HG02840 (cell line): Measurements from ENCODE around the gene RASGRP2.

Experiments used
- ATAC-seq: cut with Tn5 transposase; IDR thresholded peaks from one replicate; pipeline ENCODE4 v1.9.1; 2021; ENCODE audit warnings: mild to moderate bottlenecking, moderate library complexity, moderate number of reproducible peaks; ENCODE audit not compliant: unreplicated experiment, low FRiP score

RASGRP2 gene

GRCh38 chr11:64772303-64773018 is 28.5 kb upstream of the RASGRP2 start:
- no peak for ATAC-seq

- no peak for ATAC-seq
Measured at GRCh38 chr11:64771861-64772260, 27.9 kb upstream of the RASGRP2 start.

GRCh38 chr11:64770120-64770519 is 26.2 kb upstream of the RASGRP2 start:
- ATAC-seq = no peak

GRCh38 chr11:64769283-64769682 is 25.3 kb upstream of the RASGRP2 start:
- no peak for ATAC-seq

GRCh38 chr11:64768300-64768694 is 24.4 kb upstream of the RASGRP2 start:
- ATAC-seq = no peak

- ATAC-seq = no peak
Measured at GRCh38 chr11:64767344-64768299, 23.7 kb upstream of the RASGRP2 start.

GRCh38 chr11:64766881-64767280 is 22.9 kb upstream of the RASGRP2 start:
- no peak for ATAC-seq

GRCh38 chr11:64765851-64766665 is 22.1 kb upstream of the RASGRP2 start:
- ATAC-seq = no peak

- no peak for ATAC-seq
Measured at GRCh38 chr11:64765291-64765850, 21.4 kb upstream of the RASGRP2 start.

GRCh38 chr11:64764753-64765152 is 20.8 kb upstream of the RASGRP2 start:
- ATAC-seq = no peak

- no peak for ATAC-seq
Measured at GRCh38 chr11:64764040-64764611, 20.2 kb upstream of the RASGRP2 start.

GRCh38 chr11:64763526-64764039 is 19.6 kb upstream of the RASGRP2 start:
- no peak for ATAC-seq

GRCh38 chr11:64762674-64763525 is 19.0 kb upstream of the RASGRP2 start:
- no peak for ATAC-seq

- ATAC-seq = no peak
Measured at GRCh38 chr11:64762277-64762673, 18.3 kb upstream of the RASGRP2 start.

GRCh38 chr11:64760759-64761420 is 16.9 kb upstream of the RASGRP2 start:
- no peak for ATAC-seq

GRCh38 chr11:64759722-64760719 is 16.1 kb upstream of the RASGRP2 start, which contains the start of gene PYGM:
Gene PYGM, minus strand, starts transcription at chr11:64759974. Its CDS starts 76 bp downstream, at chr11:64759898.
- ATAC-seq = no peak

GRCh38 chr11:64759131-64759721 is 15.3 kb upstream of the RASGRP2 start:
- no peak for ATAC-seq
